NCI-H2107 treated with DMSO at 0.1 percent for 48 hours (cell line): ENCODE measurements around the gene VWA3A.
"Not testable (repeated sequence)": the region's sequence is repeated elsewhere in the genome, so short reads cannot be mapped to it uniquely, and the experiment has no call there.

Source experiments
- DNase-seq: peaks from one replicate; lab custom pipeline; 2025; ENCODE audit not compliant: unreplicated experiment; lab: John Stamatoyannopoulos, UW

The VWA3A gene, protein sequence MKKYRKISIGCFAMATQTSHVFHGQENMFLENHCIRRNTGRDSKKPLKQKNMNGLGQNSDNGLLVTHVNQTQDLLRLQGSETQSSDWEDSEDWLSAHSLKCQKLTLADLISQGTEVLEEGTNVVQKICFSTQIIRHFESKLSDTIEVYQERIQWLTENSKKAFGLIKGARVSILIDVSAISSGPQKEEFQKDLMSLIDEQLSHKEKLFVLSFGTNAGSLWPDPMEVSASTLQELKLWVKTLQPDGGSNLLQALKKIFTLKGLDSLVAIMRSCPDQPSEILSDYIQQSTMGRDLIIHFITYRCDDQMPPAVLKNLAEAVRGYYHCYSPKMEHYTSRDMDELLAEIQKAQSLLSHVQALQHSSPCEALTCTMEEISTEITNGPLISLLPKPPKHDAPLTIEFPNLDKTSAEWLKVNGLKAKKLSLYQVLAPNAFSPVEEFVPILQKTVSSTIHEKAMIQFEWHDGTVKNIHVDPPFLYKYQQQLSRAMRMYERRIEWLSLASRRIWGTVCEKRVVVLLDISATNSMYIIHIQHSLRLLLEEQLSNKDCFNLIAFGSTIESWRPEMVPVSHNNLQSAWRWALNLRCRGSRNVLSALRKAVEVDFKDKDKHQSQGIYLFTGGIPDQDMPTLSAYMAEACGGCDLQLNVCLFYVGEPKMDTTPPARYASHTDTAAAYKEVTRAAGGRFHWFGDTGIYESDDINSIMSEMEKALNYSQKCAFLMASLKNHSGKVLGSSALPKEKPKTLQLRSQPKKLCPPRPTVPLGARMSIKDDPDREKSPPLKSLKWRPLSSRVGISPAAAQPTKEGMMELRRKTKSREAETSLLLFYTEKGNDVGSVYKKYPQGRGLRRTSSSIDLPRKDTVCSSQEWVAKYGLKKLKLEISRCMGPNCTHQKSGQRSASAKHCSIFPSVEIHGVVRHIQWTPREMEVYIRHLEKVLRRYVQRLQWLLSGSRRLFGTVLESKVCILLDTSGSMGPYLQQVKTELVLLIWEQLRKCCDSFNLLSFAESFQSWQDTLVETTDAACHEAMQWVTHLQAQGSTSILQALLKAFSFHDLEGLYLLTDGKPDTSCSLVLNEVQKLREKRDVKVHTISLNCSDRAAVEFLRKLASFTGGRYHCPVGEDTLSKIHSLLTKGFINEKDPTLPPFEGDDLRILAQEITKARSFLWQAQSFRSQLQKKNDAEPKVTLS

DNA sequence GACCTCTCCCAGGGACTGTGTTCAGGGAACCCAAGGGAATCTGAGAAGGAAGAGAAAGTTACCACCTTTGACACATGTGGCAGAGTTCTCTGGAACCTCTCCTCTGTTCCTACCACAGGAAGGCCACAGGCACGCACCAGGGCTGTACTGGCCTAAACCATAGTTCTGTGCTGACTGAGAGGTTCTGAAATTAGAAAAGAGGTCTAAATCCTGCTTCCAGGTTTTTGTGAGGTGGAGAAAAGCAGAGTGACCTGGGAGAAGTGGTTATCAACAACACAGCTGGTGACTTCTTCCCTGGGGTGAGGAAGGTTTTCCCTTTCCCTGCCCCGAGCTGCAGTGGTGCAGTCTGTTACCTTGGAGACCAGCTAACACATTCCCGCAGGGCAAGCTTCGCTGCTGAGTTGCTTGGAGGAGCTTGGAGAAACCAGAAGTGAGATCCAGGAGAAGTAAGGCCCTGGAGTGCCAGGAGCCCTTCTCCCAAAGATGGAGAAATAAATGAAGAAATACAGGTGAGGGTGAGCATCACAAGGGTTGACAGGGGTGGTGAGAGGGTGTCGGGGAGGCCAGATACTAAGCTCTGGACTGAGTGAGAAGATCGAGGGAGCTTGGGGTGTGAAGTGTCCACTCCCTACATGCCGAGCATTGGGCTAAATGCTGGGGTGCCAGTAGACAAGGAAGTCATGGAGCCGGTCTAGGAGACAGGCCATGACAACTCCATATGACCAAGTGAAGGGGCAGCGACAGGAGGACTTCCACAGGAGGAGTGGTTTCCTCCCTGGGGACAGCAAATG, at the start of gene VWA3A:
Gene VWA3A (plus strand): TSS at position 399 of the 791 bp plus-strand sequence. CDS start 97 bp downstream, at position 496.
- no peak for DNase-seq

GRCh38 chr16:22043882-22044281, 48.5 kb upstream of the VWA3A start:
- DNase-seq, result not testable (repeated sequence)

- not testable (repeated sequence) for DNase-seq
Measured at GRCh38 chr16:22045888-22046287, 46.5 kb upstream of the VWA3A start.

DNA sequence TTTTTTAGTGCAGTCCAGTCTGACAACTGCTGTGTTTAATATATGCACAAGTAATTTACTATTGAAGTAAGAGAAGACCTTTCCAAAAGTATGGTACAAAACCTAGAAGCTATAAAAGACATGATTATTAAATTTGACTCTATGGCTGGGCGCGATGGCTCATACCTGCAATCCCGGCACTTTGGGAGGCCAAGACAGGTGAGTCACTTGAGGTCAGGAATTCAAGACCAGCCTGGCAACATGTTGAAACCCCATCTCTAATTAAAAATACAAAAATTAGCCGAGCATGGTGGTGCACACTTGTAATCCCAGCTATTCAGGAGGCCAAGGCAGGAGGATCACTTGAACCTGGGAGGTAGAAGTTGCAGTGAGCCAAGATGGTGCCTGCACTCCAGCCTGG, 41.4 kb upstream of the VWA3A start:
- DNase-seq, result no peak

DNA sequence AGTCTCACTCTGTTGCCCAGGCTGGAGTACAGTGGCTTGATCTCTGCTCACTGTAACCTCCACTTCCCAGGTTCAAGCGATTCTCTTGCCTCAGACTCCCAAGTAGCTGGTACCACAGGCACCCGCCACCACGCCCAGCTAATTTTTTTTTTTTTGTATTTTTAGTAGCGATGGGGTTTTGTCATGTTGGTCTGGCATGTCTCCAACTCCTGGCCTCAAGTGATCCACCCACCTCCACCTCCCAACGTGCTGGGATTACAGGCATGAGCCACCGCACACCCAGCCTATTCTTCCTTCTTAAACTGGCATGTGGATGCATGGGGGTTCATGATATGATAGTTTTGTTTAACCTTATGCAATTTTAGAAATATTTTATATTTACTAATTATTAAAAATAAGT, 39.4 kb upstream of the VWA3A start:
- no peak for DNase-seq

- no peak for DNase-seq
Measured at GRCh38 chr16:22053921-22054341, 38.4 kb upstream of the VWA3A start.

- no peak for DNase-seq
Measured at GRCh38 chr16:22054847-22055590, 37.3 kb upstream of the VWA3A start.

GRCh38 chr16:22055881-22056280, 36.5 kb upstream of the VWA3A start:
- DNase-seq, result no peak

GRCh38 chr16:22063888-22064467, 28.4 kb upstream of the VWA3A start:
- DNase-seq, result no peak

- no peak for DNase-seq
Measured at GRCh38 chr16:22065252-22065651, 27.1 kb upstream of the VWA3A start.

GRCh38 chr16:22070361-22071330, 21.7 kb upstream of the VWA3A start:
- DNase-seq, result no peak

DNA sequence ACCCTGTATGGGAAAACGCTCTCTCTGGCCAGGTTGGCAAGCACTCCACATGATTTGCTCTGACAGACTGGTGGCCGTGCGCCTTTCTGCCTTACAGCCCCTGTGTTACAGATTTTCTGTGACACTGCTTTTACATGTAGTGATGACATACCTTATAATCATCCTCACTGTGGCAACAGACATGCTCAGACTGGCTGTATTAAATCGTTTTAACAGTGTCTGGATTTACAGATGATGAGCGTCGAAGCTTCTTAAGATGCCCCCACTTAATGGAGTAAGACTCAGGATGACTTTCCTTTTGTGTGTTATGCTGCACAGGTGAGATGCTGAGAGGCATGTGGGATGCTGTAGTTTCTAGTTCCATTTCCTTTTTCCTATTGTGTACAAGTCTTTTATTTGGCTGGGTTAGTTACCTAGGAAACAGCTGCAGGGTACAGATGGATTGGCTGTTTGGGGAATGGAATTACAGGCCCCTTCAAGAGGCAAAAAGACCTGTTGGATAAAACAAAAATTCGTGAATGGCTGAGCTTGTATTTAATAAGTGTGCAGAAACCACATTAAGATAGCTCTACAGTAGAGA, 20.9 kb upstream of the VWA3A start:
- no peak for DNase-seq

DNA sequence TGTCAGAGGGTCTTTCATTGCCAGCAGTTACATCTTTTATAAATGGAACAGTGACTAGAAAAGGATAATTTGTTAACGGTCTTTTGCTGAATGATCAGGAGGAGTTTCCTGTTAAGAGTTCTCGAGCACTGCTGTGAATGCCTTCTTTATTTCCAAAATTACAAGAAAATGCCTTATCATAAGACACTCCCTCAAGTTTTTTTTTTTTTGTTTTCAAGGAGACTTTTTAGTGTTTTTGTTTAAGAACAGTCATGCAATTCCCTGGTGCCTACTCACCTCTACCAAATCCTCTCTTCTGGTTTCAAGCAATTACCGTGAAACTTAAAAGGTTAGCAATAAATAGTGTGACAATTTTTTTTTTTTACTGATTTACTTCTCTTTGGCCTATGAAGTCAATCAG, 19.0 kb upstream of the VWA3A start:
- DNase-seq, result no peak

DNA sequence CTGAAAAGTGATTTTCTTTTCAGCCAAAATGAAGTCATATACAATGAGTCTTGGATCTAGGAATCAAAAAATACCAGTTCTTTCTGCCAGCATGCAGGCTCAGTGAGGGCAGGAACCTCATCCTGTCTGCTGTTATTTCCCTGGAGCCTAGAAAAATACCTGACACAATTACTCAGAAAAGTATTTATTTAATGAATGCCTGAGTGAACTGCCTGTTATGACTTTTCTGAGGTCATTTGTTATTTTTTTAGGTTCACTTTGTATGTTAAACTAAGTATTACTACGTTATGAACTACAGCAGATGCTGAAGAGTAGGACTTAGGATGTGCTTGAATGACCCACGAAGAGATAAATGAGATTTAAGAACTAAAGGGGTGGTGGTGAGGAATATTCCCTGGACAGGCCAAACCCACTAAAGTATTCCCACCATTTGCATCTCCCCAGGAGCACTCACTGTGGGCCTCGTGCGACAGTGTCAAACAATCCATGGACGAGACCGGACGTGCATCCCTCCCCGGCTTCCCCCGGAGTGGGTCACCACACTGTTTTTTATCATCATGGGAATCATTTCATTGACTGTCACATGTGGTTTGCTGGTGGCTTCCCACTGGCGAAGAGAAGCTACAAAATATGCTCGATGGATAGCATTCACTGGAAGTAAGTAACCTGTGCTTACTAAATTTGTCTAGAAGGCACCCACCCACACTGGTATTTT, 17.1 kb upstream of the VWA3A start:
- DNase-seq, result no peak

GRCh38 chr16:22075776-22076175, 16.6 kb upstream of the VWA3A start:
- no peak for DNase-seq

GRCh38 chr16:22077700-22078313, 14.5 kb upstream of the VWA3A start:
- DNase-seq, result peak; percentile 58

DNA sequence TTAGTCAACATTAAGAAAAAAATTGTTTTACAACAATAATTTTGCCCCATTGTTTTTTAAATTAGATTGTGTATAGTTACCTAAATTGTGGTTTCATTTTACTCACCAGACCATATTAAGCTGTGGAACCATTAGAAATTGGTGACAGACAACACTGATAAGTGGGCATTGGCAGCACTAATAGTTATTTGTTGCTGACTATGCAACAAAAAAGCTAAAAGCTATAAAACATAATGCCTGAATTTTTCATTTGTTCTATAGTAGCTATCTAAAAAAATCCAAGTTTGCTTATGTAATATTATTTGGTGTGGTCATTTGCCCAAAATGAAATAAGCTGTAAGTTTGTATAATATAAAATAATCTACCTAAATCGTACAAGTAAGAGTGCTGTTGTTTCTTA, 13.7 kb upstream of the VWA3A start:
- no peak for DNase-seq
